ENCODE measurements around the gene LTBP3.

LTBP3 gene

DNA sequence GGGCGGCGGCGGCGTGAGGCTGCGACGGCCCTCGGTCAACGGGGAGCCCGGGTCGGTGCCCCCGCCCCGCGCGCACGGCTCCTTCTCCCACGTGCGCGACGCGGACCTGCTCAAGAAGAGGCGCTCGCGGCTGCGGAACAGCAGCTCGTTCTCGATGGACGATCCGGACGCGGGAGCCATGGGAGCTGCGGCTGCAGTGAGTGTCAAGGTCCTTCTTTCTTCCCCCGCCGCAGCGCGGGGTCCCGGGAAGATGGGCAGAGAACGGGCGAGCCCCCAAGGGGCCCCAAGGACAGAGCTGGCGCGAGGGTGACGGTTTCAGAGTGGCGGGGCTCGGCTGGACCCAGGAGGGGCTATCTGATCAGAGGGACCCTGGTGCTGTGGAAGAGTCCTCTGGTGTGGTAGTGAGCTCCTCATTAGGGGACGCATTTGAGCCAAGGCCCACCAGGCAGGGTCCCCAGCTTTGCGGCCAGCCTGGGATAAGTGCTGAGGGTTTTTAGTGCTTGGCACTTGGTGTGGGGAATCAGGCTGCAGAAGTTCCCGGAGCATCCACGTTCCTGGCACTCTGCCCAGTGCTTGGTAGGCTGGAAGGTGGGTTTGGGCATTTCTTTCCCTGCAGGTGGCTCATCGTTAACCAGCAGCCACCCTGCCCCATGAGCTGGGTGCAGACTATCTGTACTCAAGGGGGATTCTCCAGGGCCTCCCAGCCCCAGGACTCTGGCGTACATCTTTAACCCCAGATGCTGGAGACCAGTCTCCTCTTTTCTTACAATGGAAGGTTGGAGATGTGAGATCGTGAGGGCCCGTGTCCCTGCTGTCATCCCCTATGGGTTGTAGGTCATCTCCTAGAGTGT is 27.5 kb upstream of the LTBP3 start:
- no peak for DNase-seq (ENCODE audit: low spot score)

- DNase-seq (ENCODE audit: low spot score): no peak
These were observed 26.6 kb upstream of the LTBP3 start for GRCh38 chr11:65584723-65585171.

DNA sequence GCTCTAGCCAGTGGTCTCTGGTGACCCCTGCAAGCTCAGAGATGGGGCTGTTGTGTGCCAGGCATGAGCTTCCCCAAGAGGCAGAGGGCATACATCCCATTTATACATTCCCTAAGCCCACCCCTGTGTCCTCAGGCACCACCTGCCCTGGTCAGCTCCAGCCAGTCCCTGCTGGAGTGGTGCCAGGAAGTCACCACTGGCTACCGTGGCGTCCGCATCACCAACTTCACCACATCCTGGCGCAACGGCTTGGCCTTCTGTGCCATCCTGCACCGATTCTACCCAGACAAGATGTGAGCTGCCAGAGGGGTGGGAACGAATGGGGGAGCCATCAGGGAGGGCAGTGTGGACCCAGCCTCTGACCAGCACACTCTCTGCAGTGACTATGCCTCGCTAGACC is 25.9 kb upstream of the LTBP3 start:
- no peak for DNase-seq (ENCODE audit: low spot score)

DNA sequence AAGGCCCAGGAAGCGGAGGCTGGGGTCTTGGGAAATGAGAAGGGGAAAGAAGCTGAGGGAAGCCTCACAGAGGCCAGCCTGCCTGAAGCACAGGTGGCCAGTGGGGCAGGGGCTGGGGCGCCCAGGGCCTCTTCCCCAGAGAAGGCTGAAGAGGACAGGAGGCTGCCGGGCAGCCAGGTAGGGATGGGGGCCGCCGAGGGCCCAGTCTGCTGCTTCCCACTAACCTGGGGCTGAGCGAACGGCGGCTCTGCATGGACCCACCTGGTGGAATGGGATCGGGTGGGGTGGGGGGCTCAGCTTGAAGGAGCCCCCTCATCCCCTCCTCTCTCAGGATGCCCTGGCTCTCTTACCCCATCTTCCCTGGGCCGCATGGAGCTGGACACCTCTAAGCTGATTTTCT is 25.4 kb upstream of the LTBP3 start:
- DNase-seq (ENCODE audit: low spot score): no peak

DNA sequence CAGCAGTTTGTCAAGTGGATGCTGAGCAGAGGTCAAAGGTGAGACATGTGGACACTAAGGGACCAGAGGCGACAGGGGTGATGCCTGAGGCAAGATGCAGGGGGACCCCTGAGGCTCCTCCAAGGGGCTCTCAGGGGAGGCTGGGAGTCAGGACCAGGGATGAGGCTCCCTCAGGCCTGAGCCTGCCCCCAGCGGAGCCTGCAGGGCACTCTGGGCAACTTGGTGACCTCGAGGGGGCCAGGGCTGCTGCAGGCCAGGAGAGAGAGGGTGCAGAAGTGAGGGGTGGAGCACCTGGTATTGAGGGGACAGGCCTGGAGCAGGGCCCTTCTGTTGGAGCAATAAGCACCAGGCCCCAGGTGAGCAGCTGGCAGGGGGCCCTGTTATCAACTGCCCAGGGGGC is 23.8 kb upstream of the LTBP3 start:
- DNase-seq (ENCODE audit: low spot score): no peak

DNA sequence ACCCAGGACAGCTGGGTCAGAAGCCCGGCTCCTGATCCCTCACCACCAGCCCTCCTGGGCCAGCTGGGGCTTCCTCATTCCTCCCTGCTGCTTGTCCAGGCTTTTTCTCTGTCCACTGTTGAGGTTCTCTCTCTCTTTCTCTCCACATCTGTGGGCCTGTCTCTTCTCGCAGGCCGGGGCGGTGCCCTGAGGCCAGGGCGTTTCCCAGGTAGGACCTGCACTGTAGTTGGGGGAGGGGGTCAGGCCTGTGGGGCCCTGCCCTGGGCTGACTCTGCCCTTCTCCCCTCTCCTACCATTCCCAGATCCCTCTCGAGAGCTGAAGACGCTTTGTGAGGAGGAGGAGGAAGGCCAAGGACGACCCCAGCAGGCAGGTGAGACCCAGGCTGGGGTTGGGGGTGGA is 22.6 kb upstream of the LTBP3 start:
- DNase-seq (ENCODE audit: low spot score): no peak

- no peak for DNase-seq (ENCODE audit: low spot score)
These were observed 22.0 kb upstream of the LTBP3 start for GRCh38 chr11:65580031-65580692.

- DNase-seq (ENCODE audit: low spot score): no peak
These were observed 21.1 kb upstream of the LTBP3 start for GRCh38 chr11:65579291-65579690.

DNA sequence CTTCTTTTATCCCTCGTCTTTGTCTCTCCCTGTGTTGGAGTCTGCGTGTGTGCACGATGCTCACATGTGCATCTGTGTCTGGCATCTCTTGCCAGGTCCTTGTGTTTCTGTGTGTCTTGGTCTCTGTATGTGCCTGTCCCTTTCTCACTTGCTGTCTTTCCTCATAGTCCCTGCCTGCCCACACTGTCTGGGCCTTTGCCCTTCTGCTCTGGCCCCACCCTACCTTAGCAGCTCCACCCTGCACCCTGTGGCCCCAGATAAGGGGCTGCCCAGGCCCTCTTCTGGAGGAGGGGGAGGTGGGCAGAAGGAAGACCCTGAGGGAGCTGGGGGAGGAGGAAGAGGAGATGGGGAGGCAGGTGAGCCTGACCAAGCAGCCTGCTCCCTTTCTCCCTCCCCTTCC is 20.5 kb upstream of the LTBP3 start:
- no peak for DNase-seq (ENCODE audit: low spot score)

DNA sequence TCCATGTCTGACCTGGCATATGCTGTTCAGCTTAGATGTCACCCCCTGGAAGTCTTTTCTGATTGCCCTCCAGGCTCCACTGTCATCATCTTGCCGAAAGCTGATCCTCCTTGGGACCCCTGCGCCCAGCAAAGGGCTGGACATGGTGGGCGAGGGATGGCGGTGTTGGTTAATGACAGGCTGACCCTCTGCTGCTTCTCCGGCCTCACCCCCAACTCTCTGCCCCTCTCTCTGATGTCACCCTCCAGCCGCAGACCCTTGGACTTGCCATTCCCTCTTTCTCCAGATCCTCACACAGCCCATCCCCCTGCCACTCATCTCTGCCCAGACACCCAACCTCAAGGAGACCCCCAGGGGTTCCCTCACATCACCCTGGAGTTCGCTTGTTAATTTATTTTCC is 20.0 kb upstream of the LTBP3 start:
- no peak for DNase-seq (ENCODE audit: low spot score)

- DNase-seq (ENCODE audit: low spot score): no peak
These were observed 19.6 kb upstream of the LTBP3 start for GRCh38 chr11:65577756-65578109.

- DNase-seq (ENCODE audit: low spot score): peak; percentile 61
These were observed 19.0 kb upstream of the LTBP3 start for GRCh38 chr11:65576867-65577755.

- no peak for DNase-seq (ENCODE audit: low spot score)
These were observed 18.2 kb upstream of the LTBP3 start for GRCh38 chr11:65576232-65576866.

DNA sequence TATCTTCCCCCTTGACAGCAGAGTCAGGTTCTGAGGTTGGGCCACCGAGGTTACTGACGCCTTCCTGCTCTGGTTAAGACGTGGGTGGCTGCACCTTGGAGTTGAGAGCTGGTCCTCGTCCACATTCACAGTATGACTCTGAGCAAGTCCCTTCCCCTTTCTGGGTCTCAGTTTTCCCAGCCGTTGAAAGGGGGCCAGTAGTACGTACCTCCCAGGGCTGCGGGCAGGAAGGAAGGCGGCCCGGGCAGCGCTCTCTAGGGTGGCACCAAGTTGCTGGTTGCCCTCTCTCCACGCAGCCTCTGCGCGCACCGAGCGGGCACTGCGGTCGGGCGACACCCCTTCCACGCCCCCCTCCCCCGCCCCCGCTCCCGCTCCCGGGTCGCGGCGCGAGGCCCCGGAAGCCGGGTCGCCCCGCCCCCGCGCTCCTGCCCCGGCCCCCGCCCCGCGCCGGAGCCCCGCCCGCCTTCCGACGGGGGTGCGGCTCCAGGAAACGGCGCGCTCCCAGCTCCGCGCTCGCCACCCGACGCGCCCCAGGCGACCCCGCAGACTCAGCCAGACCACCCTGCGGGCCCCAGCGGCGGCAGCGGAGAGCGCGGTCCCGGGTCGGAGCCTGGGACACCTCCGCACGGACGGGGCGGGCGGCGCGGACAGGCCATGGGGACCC is 17.5 kb upstream of the LTBP3 start, which contains the start of gene EHBP1L1:
Gene EHBP1L1, plus strand, starts transcription at position 486 of the 664 bp plus-strand sequence. CDS start 250 bp downstream, outside the sequence.
- no peak for DNase-seq (ENCODE audit: low spot score)

- no peak for DNase-seq (ENCODE audit: low spot score)
These were observed 16.8 kb upstream of the LTBP3 start for GRCh38 chr11:65574811-65575567.

- peak; percentile 96 for DNase-seq (ENCODE audit: low spot score)
These were observed 16.1 kb upstream of the LTBP3 start for GRCh38 chr11:65574109-65574810.

DNA sequence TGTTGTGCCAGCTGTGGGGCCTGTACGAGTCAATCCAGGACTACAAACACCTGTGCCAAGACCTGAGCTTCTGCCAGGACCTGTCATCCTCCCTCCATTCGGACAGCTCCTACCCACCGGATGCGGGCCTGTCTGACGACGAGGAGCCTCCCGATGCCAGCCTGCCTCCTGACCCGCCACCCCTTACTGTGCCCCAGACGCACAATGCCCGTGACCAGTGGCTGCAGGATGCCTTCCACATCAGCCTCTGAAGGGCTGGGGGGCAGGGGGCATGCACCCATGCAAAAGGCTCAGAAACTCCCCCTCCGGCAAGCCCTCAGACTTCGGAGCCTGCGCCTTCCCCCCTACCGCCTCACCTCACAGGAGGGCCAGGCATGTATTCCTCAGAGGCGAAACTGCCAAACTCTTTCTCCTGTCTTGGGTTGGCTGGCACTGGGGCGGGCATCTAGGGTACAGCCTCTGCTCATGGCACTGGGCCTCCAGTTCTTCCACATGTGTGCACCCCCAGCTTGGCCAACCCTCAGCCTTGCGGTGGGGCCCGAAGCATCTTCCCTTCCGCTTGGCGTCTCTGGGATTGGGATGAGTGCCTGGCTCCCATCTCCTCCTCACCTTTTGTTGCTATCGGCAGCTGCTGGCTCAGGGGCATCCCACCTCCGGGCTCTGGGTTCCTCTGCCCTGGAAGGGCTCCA is 15.4 kb upstream of the LTBP3 start:
- no peak for DNase-seq (ENCODE audit: low spot score)

DNA sequence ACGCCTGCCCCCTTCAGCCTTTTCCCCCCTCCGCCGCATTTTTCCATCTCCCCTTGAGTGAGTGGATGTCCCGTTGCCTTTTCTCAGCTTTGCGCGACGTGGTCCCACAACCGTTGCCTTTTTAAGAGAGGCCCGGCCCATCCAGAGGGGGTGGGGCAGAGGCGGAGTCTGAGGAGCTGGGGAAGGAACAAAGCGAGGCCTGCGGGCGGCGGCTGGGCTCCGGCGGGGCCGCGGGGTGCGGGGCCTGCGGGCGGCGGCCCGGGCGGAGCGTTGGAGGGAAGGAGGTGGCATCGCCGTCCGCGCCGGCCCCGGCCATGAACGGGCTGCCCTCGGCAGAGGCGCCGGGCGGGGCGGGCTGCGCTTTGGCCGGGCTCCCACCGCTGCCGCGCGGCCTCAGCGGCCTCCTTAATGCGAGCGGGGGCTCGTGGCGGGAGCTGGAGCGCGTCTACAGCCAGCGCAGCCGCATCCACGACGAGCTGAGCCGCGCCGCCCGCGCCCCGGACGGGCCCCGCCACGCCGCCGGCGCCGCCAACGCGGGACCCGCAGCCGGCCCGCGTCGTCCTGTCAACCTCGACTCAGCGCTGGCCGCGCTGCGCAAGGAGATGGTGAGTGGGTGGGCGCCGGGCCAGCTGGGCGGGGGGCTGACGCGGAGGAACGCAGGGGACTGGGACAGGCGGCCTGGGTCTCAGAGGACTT is 14.3 kb upstream of the LTBP3 start, which contains the start of gene FAM89B:
Gene FAM89B, plus strand, starts transcription at position 183 of the 696 bp plus-strand sequence. Its CDS starts 132 bp downstream, at position 315.
- peak; percentile 72 for DNase-seq (ENCODE audit: low spot score)

- no peak for DNase-seq (ENCODE audit: low spot score)
These were observed 13.8 kb upstream of the LTBP3 start for GRCh38 chr11:65571940-65572339.
